Common myeloid progenitor, CD34-positive (primary cell): ENCODE results near the gene KDM2A.
A peak's percentile ranks its signal among the peaks of the same experiment; 100 is the strongest.

Experiments
- CTCF ChIA-PET: fragments of 350-600 bp; sonication (Branson Sonifier 250); formaldehyde crosslinking; loops from one replicate; lab custom pipeline; 2021; ENCODE audit warnings: antibody characterized with exemption; lab: Charles Lee
- POLR2A ChIA-PET: fragments of 350-600 bp; sonication (Branson Sonifier 250); formaldehyde crosslinking; loops from one replicate; lab custom pipeline; 2021; ENCODE audit warnings: antibody characterized with exemption; lab: Charles Lee
- DNase-seq, 3 donors: peaks; one replicate each; pipeline versions ENCODE4 v3.0.0 to v3.0.0-alpha.2; 2013
- H3K27ac ChIP-seq, 2 experiments: 1 replicate in 1 of 2; 2 replicates in 1 of 2; pipeline ENCODE4 v1.7.0; 2013; ENCODE audit warnings: inconsistent platforms in 2 of 2, low read length in 2 of 2, mild to moderate bottlenecking in 2 of 2, low read depth in 1 of 2, moderate library complexity in 1 of 2; ENCODE audit not compliant: severe bottlenecking in 2 of 2, insufficient read depth in 1 of 2, poor library complexity in 1 of 2
- H3K27me3 ChIP-seq, 5 experiments: replicated peaks in 2 of 5; 1 replicate in 3 of 5; 2 replicates in 2 of 5; pipeline versions ENCODE4 v1.6.1 to v1.7.0; 2013; ENCODE audit warnings: low read length in 4 of 5, mild to moderate bottlenecking in 2 of 5, moderate library complexity in 2 of 5, inconsistent platforms in 1 of 5; ENCODE audit not compliant: insufficient read depth in 5 of 5, control insufficient read depth in 4 of 5
- H3K36me3 ChIP-seq, 4 experiments: 1 replicate in 2 of 4; 2 replicates in 2 of 4; pipeline versions ENCODE4 v1.6.1 to v1.7.0; 2013; ENCODE audit warnings: low read length in 3 of 4, control low read depth in 1 of 4, mild to moderate bottlenecking in 1 of 4; ENCODE audit not compliant: control insufficient read depth in 4 of 4, insufficient read depth in 4 of 4
- H3K4me1 ChIP-seq, 4 experiments: 1 replicate in 3 of 4; 2 replicates in 1 of 4; pipeline versions ENCODE4 v1.6.1 to v1.7.1; 2013; ENCODE audit warnings: low read length in 3 of 4, mild to moderate bottlenecking in 3 of 4, control low read depth in 1 of 4, inconsistent platforms in 1 of 4, moderate library complexity in 1 of 4; ENCODE audit not compliant: control insufficient read depth in 4 of 4, insufficient read depth in 4 of 4; ENCODE audit errors: control extremely low read depth in 1 of 4
- H3K4me3 ChIP-seq, 7 experiments: 1 replicate in 4 of 7; 2 replicates in 3 of 7; pipeline versions ENCODE4 v1.5.1 to v1.7.0; 2013; ENCODE audit warnings: mild to moderate bottlenecking in 7 of 7, low read length in 6 of 7, moderate library complexity in 6 of 7, inconsistent platforms in 2 of 7, low read depth in 2 of 7, control low read depth in 1 of 7; ENCODE audit not compliant: insufficient read depth in 4 of 7, control insufficient read depth in 1 of 7; ENCODE audit errors: extremely low read depth in 1 of 7
- H3K9me3 ChIP-seq, 5 experiments: 1 replicate in 4 of 5; 2 replicates in 1 of 5; pipeline versions ENCODE4 v1.6.1 to v1.7.1; 2013; ENCODE audit warnings: low read length in 4 of 5, mild to moderate bottlenecking in 2 of 5, inconsistent platforms in 1 of 5, low read depth in 1 of 5, moderate library complexity in 1 of 5; ENCODE audit not compliant: control insufficient read depth in 4 of 5, insufficient read depth in 2 of 5; ENCODE audit errors: control extremely low read depth in 1 of 5
- WGBS: methylation state at CpG from one replicate; pipeline ENCODE4 v1.1.5; 2013; ENCODE audit not compliant: insufficient coverage; 5-methylcytosine and 5-hydroxymethylcytosine counted together

KDM2A gene

GRCh38 chr11:67298786-67299185 lies 179.7 kb downstream of the KDM2A start:
- no peak for DNase-seq
- 100% methylated on average over 6 of the region's 7 CpGs for WGBS
- Histone ChIP-seq H3K9me3 (peaks cover 0 to 20% (median 4%) of the 10 kb centered on the region in 5 experiments), H3K36me3 (peaks cover 10 to 72% (median 52%) of the 10 kb centered on the region in 4 experiments), H3K4me1 (peaks cover 0 to 22% (median 14%) of the 10 kb centered on the region in 4 experiments), H3K4me3 (no peak overlapping the region), H3K27ac (no peak overlapping the region), H3K27me3 (no peaks in the 10 kb centered on the region)
- ChIA-PET CTCF (interaction anchor here (0.7 to 2.1 kb wide), 6 partner anchors 10 to 45 kb away, joined by 3 to 9 read pairs (median 4); partner anchors contain the start of gene ANKRD13D), POLR2A (interaction anchor here (0.9 kb wide), 1 partner anchor 21 kb away, joined by 5 read pairs; no protein-coding TSS in a partner anchor)

- H3K9me3 ChIP-seq: peaks cover 0 to 16% (median 4%) of the 10 kb centered on the region in 5 experiments
- peaks cover 0 to 31% (median 23%) of the 10 kb centered on the region in 4 experiments for H3K4me1 ChIP-seq
- H3K27ac ChIP-seq: no peak overlapping the region
- POLR2A ChIA-PET: interaction anchor here (0.9 to 6.7 kb wide), 2 partner anchors 10 to 22 kb away, joined by 5 to 79 read pairs; partner anchors contain the start of gene ANKRD13D
- CTCF ChIA-PET: interaction anchor here (0.6 to 2.1 kb wide), 4 partner anchors 11 to 218 kb away, joined by 3 to 9 read pairs (median 4); partner anchors contain the start of gene ANKRD13D
- peaks cover 8 to 65% (median 50%) of the 10 kb centered on the region in 4 experiments for H3K36me3 ChIP-seq
- no peak overlapping the region for H3K4me3 ChIP-seq
- 97% methylated on average over 22 of the region's 29 CpGs for WGBS
- no peak for DNase-seq
- H3K27me3 ChIP-seq: no peaks in the 10 kb centered on the region
Measured at GRCh38 chr11:67299471-67300191, 180.6 kb downstream of the KDM2A start.

- Histone ChIP-seq H3K36me3 (peaks cover 6 to 61% (median 46%) of the 10 kb centered on the region in 4 experiments), H3K4me3 (no peak overlapping the region), H3K4me1 (peaks cover 0 to 33% (median 24%) of the 10 kb centered on the region in 4 experiments), H3K27me3 (no peaks in the 10 kb centered on the region), H3K9me3 (peaks cover 0 to 10% (median 3%) of the 10 kb centered on the region in 5 experiments), H3K27ac (no peak overlapping the region)
- DNase-seq: no peak
- CTCF ChIA-PET: interaction anchor here (0.7 to 1.6 kb wide), 4 partner anchors 10 to 39 kb away, joined by 3 to 4 read pairs (median 4); no protein-coding TSS in a partner anchor
- WGBS: 97% methylated on average over 12 of the region's 13 CpGs
- POLR2A ChIA-PET: interaction anchor here (0.8 to 6.7 kb wide), 2 partner anchors 11 to 16 kb away, joined by 3 to 79 read pairs; partner anchors contain the start of gene ANKRD13D
Measured at GRCh38 chr11:67300256-67300755, 181.2 kb downstream of the KDM2A start.

GRCh38 chr11:67300756-67301312 lies 181.8 kb downstream of the KDM2A start:
- Histone ChIP-seq H3K27ac (no peak overlapping the region), H3K27me3 (no peaks in the 10 kb centered on the region), H3K36me3 (peaks cover 6 to 60% (median 41%) of the 10 kb centered on the region in 4 experiments), H3K9me3 (peaks cover 0 to 5% (median 0%) of the 10 kb centered on the region in 5 experiments), H3K4me3 (no peak overlapping the region), H3K4me1 (peaks cover 0 to 33% (median 24%) of the 10 kb centered on the region in 4 experiments)
- DNase-seq: no peak
- 98% methylated on average over 19 of the region's 22 CpGs for WGBS
- POLR2A ChIA-PET: interaction anchor here (0.8 to 6.7 kb wide), 2 partner anchors 11 to 17 kb away, joined by 3 to 79 read pairs; partner anchors contain the start of gene ANKRD13D
- CTCF ChIA-PET: interaction anchor here (0.7 to 3.0 kb wide), 5 partner anchors 10 to 39 kb away, joined by 3 to 20 read pairs (median 4); no protein-coding TSS in a partner anchor

- H3K27ac ChIP-seq: no peak overlapping the region
- H3K9me3 ChIP-seq: peaks cover 0 to 2% (median 0%) of the 10 kb centered on the region in 5 experiments
- 98% methylated on average over 28 of the region's 28 CpGs for WGBS
- DNase-seq: no peak
- no peaks in the 10 kb centered on the region for H3K27me3 ChIP-seq
- H3K4me1 ChIP-seq: peaks cover 0 to 33% (median 24%) of the 10 kb centered on the region in 4 experiments
- H3K4me3 ChIP-seq: no peak overlapping the region
- H3K36me3 ChIP-seq: peaks cover 6 to 54% (median 39%) of the 10 kb centered on the region in 4 experiments
- ChIA-PET POLR2A (interaction anchor here (1.7 to 6.7 kb wide), 2 partner anchors 12 to 39 kb away, joined by 6 to 79 read pairs; partner anchors contain the start of gene ANKRD13D), CTCF (interaction anchor here (1.3 to 3.0 kb wide), 5 partner anchors 9 to 45 kb away, joined by 3 to 20 read pairs (median 4); no protein-coding TSS in a partner anchor)
Measured at GRCh38 chr11:67301313-67301921, 182.4 kb downstream of the KDM2A start.

- H3K27ac ChIP-seq: peak overlapping the region in 1 of 2 experiments; percentile 64
- H3K4me1 ChIP-seq: peaks cover 0 to 33% (median 24%) of the 10 kb centered on the region in 4 experiments
- CTCF ChIA-PET: interaction anchor here (0.9 to 3.0 kb wide), 8 partner anchors 8 to 49 kb away, joined by 3 to 20 read pairs (median 4); no protein-coding TSS in a partner anchor
- peaks cover 6 to 51% (median 33%) of the 10 kb centered on the region in 4 experiments for H3K36me3 ChIP-seq
- peak overlapping the region in 2 of 7 experiments; percentile 0 to 81 for H3K4me3 ChIP-seq
- WGBS: 83% methylated on average over 10 of the region's 15 CpGs
- no peak for DNase-seq
- H3K27me3 ChIP-seq: no peaks in the 10 kb centered on the region
- POLR2A ChIA-PET: interaction anchor here (1.5 to 6.7 kb wide), 5 partner anchors 8 to 40 kb away, joined by 6 to 79 read pairs (median 15); partner anchors contain the start of gene ANKRD13D
- H3K9me3 ChIP-seq: no peaks in the 10 kb centered on the region
Measured at GRCh38 chr11:67301951-67302516, 183.0 kb downstream of the KDM2A start.
